RWPE1 (cell line): ENCODE measurements around the gene IFITM5.
"Not testable (repeated sequence)": the region's sequence is repeated elsewhere in the genome, so short reads cannot be mapped to it uniquely, and the experiment has no call there.

Experiments
- CTCF ChIA-PET: fragments of 350-600 bp; sonication (Branson Sonifier 250); formaldehyde crosslinking; extraction: SDS; loops from one replicate; lab custom pipeline; 2021; lab: Yijun Ruan, JAX
- POLR2A ChIA-PET: fragments of 400-600 bp; formaldehyde crosslinking; extraction: SDS; loops from one replicate; lab custom pipeline; 2020; ENCODE audit warnings: antibody characterized with exemption; ENCODE audit not compliant: low non-redundant PET; lab: Yijun Ruan, JAX
- DNase-seq: peaks from one replicate; pipeline ENCODE4 v3.0.0; 2012; ENCODE audit warnings: low spot score
- H3K27ac ChIP-seq: fragments of 450-650 bp; 2 replicates; pipeline ENCODE4 v1.5.1; 2017
- CTCF ChIP-seq: fragments of 450-650 bp; conservative IDR thresholded peaks from 2 replicates; pipeline ENCODE4 v1.5.1; 2017; ENCODE audit warnings: low read depth, mild to moderate bottlenecking

IFITM5 gene

GRCh38 chr11:287821-288477 is 11.4 kb downstream of the IFITM5 start:
- peak overlapping the region; percentile 59 for H3K27ac ChIP-seq
- no peak for TF ChIP-seq CTCF
- CTCF ChIA-PET: interaction anchor here (1.5 kb wide), 1 partner anchor 37 kb away, joined by 3 read pairs; no protein-coding TSS in a partner anchor
- DNase-seq: no peak
- POLR2A ChIA-PET: interaction anchor here (0.5 kb wide), 1 partner anchor 36 kb away, joined by 3 read pairs; no protein-coding TSS in a partner anchor

- POLR2A ChIA-PET, DNase-seq, H3K27ac ChIP-seq: not testable (repeated sequence)
- CTCF ChIA-PET: interaction anchor here (0.6 kb wide), 1 partner anchor 9 kb away, joined by 3 read pairs; the partner anchor contains the start of gene NLRP6
These were observed 12.1 kb downstream of the IFITM5 start for GRCh38 chr11:286977-287820.

GRCh38 chr11:285894-286220 is 13.5 kb downstream of the IFITM5 start:
- ChIA-PET CTCF (interaction anchor here (1.0 kb wide), 1 partner anchor 18 kb away, joined by 3 read pairs; no protein-coding TSS in a partner anchor), POLR2A (no interaction called here)
- no peak for TF ChIP-seq CTCF
- H3K27ac ChIP-seq: no peak overlapping the region
- no peak for DNase-seq

- POLR2A ChIA-PET: no interaction called here
- no peak overlapping the region for H3K27ac ChIP-seq
These were observed 14.1 kb downstream of the IFITM5 start for GRCh38 chr11:285021-285893.

DNA sequence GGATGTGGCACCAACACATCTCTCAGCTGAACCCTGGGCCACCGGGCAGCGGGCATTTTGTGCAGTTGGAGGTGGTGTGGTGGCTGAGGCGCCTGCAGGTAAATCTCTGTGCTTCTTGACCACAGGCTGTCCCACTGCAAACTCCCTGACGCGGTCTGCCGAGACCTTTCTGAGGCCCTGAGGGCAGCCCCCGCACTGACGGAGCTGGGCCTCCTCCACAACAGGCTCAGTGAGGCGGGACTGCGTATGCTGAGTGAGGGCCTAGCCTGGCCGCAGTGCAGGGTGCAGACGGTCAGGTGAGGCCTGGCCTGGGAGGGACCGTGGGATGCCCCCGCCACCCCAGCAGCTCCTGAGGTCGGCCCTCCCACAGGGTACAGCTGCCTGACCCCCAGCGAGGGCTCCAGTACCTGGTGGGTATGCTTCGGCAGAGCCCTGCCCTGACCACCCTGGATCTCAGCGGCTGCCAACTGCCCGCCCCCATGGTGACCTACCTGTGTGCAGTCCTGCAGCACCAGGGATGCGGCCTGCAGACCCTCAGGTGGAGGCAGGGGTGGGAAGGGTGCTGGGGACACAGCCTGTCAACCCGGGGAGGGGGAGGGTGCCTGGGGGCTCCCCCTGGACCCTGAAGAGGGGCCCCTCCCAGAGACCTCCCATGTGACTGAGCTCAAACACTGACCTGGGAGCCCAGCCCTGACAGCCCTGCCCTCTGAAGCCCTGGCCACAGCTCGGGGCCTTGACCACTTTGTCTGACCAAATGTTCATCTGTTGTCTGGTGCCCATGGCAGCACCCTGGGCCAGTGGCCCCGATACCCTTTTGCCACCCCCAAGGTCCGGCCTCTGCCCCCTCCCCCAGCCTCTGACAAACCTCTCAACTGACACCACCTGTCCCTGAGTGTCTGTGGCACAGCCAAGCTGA is 15.0 kb downstream of the IFITM5 start:
- CTCF ChIA-PET: interaction anchor here (0.7 kb wide), 1 partner anchor 34 kb away, joined by 3 read pairs; no protein-coding TSS in a partner anchor
- H3K27ac ChIP-seq: no peak overlapping the region
- TF ChIP-seq CTCF: no peak
- POLR2A ChIA-PET: no interaction called here
- DNase-seq: no peak

More at GRCh38 chr11:285021-285893, 14.1 kb downstream of the IFITM5 start:
- CTCF ChIA-PET: interaction anchor here (0.7 to 1.0 kb wide), 2 partner anchors 18 to 35 kb away, joined by 3 read pairs; no protein-coding TSS in a partner anchor
- TF ChIP-seq CTCF: no peak
- no peak for DNase-seq

- no peak for TF ChIP-seq CTCF
These were observed 15.8 kb downstream of the IFITM5 start for GRCh38 chr11:283405-284104.

More at GRCh38 chr11:283405-284104, 15.8 kb downstream of the IFITM5 start:
- DNase-seq: no peak
- H3K27ac ChIP-seq: no peak overlapping the region
- POLR2A ChIA-PET: no interaction called here
- CTCF ChIA-PET: interaction anchor here (0.7 kb wide), 1 partner anchor 22 kb away, joined by 3 read pairs; no protein-coding TSS in a partner anchor
